Keratinocyte (primary cell): ENCODE data around the gene RPS3A. TPM values are rescaled to one million over a fixed set of nuclear protein-coding genes. Genes with fewer than 3 reads are reported as not detected.
A peak's percentile ranks its signal among the peaks of the same experiment; 100 is the strongest.

Experiments
- DNase-seq: peaks from one replicate; pipeline ENCODE4 v3.0.0-alpha.2; 2011; ENCODE audit warnings: low read depth, missing footprints, low spot score
- FAIRE-seq: peaks from 2 replicates; lab custom pipeline; 2011; peaks lifted over from hg19 to GRCh38; lab: Jason Lieb, UNC
- H2AFZ ChIP-seq: 2 replicates; pipeline ENCODE4 v1.6.0; 2012; ENCODE audit warnings: low read length, control low read depth, inconsistent platforms; ENCODE audit not compliant: control insufficient read depth
- H3K27ac ChIP-seq: 2 replicates; pipeline ENCODE4 v1.5.1; 2011; ENCODE audit warnings: low read length; ENCODE audit not compliant: control insufficient read depth, insufficient read depth
- H3K27me3 ChIP-seq: 3 replicates; pipeline ENCODE4 v1.6.0; 2011; ENCODE audit warnings: low read length; ENCODE audit not compliant: control insufficient read depth, insufficient read depth; ENCODE audit errors: extremely low read depth
- H3K36me3 ChIP-seq, 2 experiments: 2 replicates in 1 of 2; 3 replicates in 1 of 2; pipeline ENCODE4 v1.5.1; 2011; ENCODE audit warnings: low read length in 2 of 2, mild to moderate bottlenecking in 1 of 2; ENCODE audit not compliant: control insufficient read depth in 2 of 2, insufficient read depth in 2 of 2; ENCODE audit errors: extremely low read depth in 1 of 2
- H3K4me1 ChIP-seq: 3 replicates; pipeline ENCODE4 v1.5.1; 2011; ENCODE audit warnings: low read length; ENCODE audit not compliant: control insufficient read depth, insufficient read depth; ENCODE audit errors: extremely low read depth
- H3K4me2 ChIP-seq: 3 replicates; pipeline ENCODE4 v1.6.0; 2011; ENCODE audit warnings: low read depth, low read length; ENCODE audit not compliant: control insufficient read depth, insufficient read depth; ENCODE audit errors: extremely low read depth
- H3K4me3 ChIP-seq, 3 experiments: fragments of 200-600 bp in 1 of 3; sonication (generic) in 1 of 3; 2 replicates in 2 of 3; 3 replicates in 1 of 3; pipeline ENCODE4 v1.5.1; 2011 to 2016; ENCODE audit warnings: low read length in 3 of 3, mild to moderate bottlenecking in 3 of 3, control low read depth in 2 of 3, inconsistent platforms in 1 of 3, low read depth in 1 of 3, mixed read lengths in 1 of 3, mixed run types in 1 of 3, moderate library complexity in 1 of 3; ENCODE audit not compliant: control insufficient read depth in 2 of 3, insufficient read depth in 2 of 3; ENCODE audit errors: extremely low read depth in 1 of 3
- H3K79me2 ChIP-seq: 2 replicates; pipeline ENCODE4 v1.6.0; 2012; ENCODE audit warnings: low read length; ENCODE audit not compliant: control insufficient read depth, insufficient read depth
- H3K9ac ChIP-seq: 3 replicates; pipeline ENCODE4 v1.6.0; 2011; ENCODE audit warnings: low read length; ENCODE audit not compliant: control insufficient read depth, insufficient read depth; ENCODE audit errors: extremely low read depth
- H3K9me1 ChIP-seq: 3 replicates; pipeline ENCODE4 v1.6.0; 2011; ENCODE audit warnings: low read length; ENCODE audit not compliant: control insufficient read depth, insufficient read depth; ENCODE audit errors: extremely low read depth
- H3K9me3 ChIP-seq: 2 replicates; pipeline ENCODE4 v1.5.1; 2012; ENCODE audit warnings: low read depth, low read length; ENCODE audit not compliant: control insufficient read depth
- H4K20me1 ChIP-seq: 3 replicates; pipeline ENCODE4 v1.6.0; 2011; ENCODE audit warnings: low read length; ENCODE audit not compliant: control insufficient read depth, insufficient read depth; ENCODE audit errors: extremely low read depth
- EZH2 ChIP-seq: IDR thresholded peaks from one replicate; pipeline ENCODE4 v1.6.1; 2012; ENCODE audit warnings: inconsistent platforms, mild to moderate bottlenecking, low read length, moderate library complexity
- dilution Hi-C: fragments of 300-500 bp; cut with MboI; formaldehyde crosslinking; loops from one replicate; pipeline ENCODE4 v1.7.0; 2020; ENCODE audit warnings: low sequenced_read_pairs; ENCODE audit not compliant: extremely low pct_ligation_motif_present
- polyA plus RNA-seq, 5 experiments: library from polyadenylated mRNA; depleted of rRNA in 3 of 5; stranded (reverse) in 3 of 5; stranded (forward) in 1 of 5; unstranded in 1 of 5; fragments of >200 nt; gene quantifications; 1 replicate in 1 of 5; 2 replicates in 3 of 5; 3 replicates in 1 of 5; pipeline versions ENCODE4 v1.2.1 to v1.2.3, GENCODE V29; 2011 to 2012; ENCODE audit warnings: missing spikeins in 2 of 5, low read depth in 1 of 5, low replicate concordance in 1 of 5
- TF ChIP-seq, protein P1 (sequence below), 3 experiments: IDR thresholded peaks in 1 of 3; conservative IDR thresholded peaks in 1 of 3; optimal IDR thresholded peaks in 1 of 3; 2 replicates in 2 of 3; 3 replicates in 1 of 3; pipeline versions ENCODE3 to v1.5.1; 2011; ENCODE audit warnings: low read length in 3 of 3, mild to moderate bottlenecking in 3 of 3, moderate library complexity in 2 of 3, control low read depth in 1 of 3, inconsistent platforms in 1 of 3; ENCODE audit not compliant: insufficient read depth in 2 of 3; ENCODE audit errors: extremely low read depth in 1 of 3

RPS3A gene
- polyA plus RNA-seq, 1 donor (not counting 4 experiments of a cell fraction or from before 2014, with no cell fraction given): 3,377 TPM

DNA sequence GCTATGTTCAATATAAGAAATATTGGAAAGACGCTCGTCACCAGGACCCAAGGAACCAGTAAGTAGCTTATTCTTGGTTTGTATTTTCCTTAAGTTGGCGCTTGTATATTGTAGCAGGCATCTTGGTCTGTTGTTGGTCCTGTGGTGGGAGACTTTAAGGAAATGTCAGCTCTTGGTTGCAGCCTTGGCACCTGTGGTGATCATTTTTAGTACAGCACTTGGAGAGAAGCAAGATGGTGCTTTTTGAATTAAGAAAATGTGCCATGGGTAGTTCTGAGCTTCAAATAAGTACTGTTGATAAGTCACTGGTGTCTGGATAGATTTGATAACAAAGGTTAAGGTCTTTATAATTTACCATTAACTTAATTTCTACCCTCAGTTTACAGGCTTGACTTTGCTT is 1.1 kb downstream of the RPS3A start:
- Histone ChIP-seq H3K9me3 (no peaks in the 10 kb centered on the region), H4K20me1 (peaks cover 21% of the 10 kb centered on the region), H3K9me1 (no peaks in the 10 kb centered on the region), H3K4me1 (peaks cover 15% of the 10 kb centered on the region), H3K79me2 (peaks cover 39% of the 10 kb centered on the region), H3K36me3 (peaks cover 23 to 37% of the 10 kb centered on the region in 2 experiments), H2AFZ (no peak overlapping the region), H3K4me2 (peak overlapping the region; percentile 84), H3K27me3 (no peaks in the 10 kb centered on the region), H3K4me3 (peak overlapping the region; percentile 64 to 100 (median 99)), H3K9ac (peak overlapping the region; percentile 100), H3K27ac (peak overlapping the region; percentile 97)
- TF ChIP-seq, protein P1, sequence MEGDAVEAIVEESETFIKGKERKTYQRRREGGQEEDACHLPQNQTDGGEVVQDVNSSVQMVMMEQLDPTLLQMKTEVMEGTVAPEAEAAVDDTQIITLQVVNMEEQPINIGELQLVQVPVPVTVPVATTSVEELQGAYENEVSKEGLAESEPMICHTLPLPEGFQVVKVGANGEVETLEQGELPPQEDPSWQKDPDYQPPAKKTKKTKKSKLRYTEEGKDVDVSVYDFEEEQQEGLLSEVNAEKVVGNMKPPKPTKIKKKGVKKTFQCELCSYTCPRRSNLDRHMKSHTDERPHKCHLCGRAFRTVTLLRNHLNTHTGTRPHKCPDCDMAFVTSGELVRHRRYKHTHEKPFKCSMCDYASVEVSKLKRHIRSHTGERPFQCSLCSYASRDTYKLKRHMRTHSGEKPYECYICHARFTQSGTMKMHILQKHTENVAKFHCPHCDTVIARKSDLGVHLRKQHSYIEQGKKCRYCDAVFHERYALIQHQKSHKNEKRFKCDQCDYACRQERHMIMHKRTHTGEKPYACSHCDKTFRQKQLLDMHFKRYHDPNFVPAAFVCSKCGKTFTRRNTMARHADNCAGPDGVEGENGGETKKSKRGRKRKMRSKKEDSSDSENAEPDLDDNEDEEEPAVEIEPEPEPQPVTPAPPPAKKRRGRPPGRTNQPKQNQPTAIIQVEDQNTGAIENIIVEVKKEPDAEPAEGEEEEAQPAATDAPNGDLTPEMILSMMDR (optimal IDR thresholded peaks at IDR 0.05 in 1 of 3, IDR thresholded peaks at IDR 0.05 in 1 of 3, conservative IDR thresholded peaks at IDR 0.05 in 1 of 3; ENCODE audit: extremely low read depth in 1 of 3, insufficient read depth in 2 of 3, low read length in 3 of 3): no peak
- TF ChIP-seq EZH2: no peak
- DNase-seq: no peak
- no peak for FAIRE-seq
- dilution Hi-C loops: no loop called here

DNA sequence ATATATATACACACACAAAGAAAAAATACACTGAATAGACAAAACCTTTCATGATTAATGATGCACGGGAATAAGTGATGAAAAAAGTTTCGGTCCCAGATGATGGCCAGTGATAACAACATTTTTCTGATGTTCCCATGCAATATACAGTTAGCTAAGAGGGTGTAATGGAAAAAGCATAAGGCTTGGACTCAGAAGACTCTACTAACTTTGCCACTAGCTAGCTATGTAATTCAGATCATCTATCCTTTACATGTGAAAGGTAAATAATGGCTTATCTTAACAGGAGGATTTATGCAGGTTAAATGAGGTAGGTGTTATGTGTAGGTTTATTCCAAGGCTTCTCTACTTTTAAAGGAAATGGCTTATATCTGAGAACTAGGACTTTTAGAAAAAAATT is 4.3 kb downstream of the RPS3A start:
- peaks cover 24 to 50% of the 10 kb centered on the region in 2 experiments for H3K36me3 ChIP-seq
- H3K9me1 ChIP-seq: no peaks in the 10 kb centered on the region

More for the DNA sequence above, 4.3 kb downstream of the RPS3A start:
- no peak for DNase-seq
- no peak overlapping the region for H3K4me2 ChIP-seq
- H3K4me3 ChIP-seq: no peak overlapping the region
- no peak for TF ChIP-seq EZH2
- TF ChIP-seq, protein P1 (optimal IDR thresholded peaks at IDR 0.05 in 1 of 3, IDR thresholded peaks at IDR 0.05 in 1 of 3, conservative IDR thresholded peaks at IDR 0.05 in 1 of 3; ENCODE audit: extremely low read depth in 1 of 3, insufficient read depth in 2 of 3, low read length in 3 of 3): no peak
- H2AFZ ChIP-seq: no peak overlapping the region
- dilution Hi-C loops: no loop called here
- FAIRE-seq: no peak
- no peaks in the 10 kb centered on the region for H3K27me3 ChIP-seq
- H3K4me1 ChIP-seq: peaks cover 15% of the 10 kb centered on the region
- H3K9ac ChIP-seq: no peak overlapping the region
- peaks cover 21% of the 10 kb centered on the region for H4K20me1 ChIP-seq
- H3K9me3 ChIP-seq: no peaks in the 10 kb centered on the region
- no peak overlapping the region for H3K27ac ChIP-seq
- H3K79me2 ChIP-seq: peaks cover 39% of the 10 kb centered on the region
